ENCODE results near the gene MYH6. TPM values are rescaled to one million over a fixed set of nuclear protein-coding genes. Genes with fewer than 3 reads are reported as not detected.
"Not testable (repeated sequence)": the region's sequence is repeated elsewhere in the genome, so short reads cannot be mapped to it uniquely, and the experiment has no call there.

Gene MYH6
- total and polyA plus RNA-seq, 2 donors (not counting 1 experiment from before 2014, with no cell fraction given), result not detected

GRCh38 chr14:23403139-23403438 lies 5.0 kb downstream of the MYH6 start:
- H3K79me2 ChIP-seq (ENCODE audit: control insufficient read depth, insufficient read depth, low read length), result no peaks in the 10 kb centered on the region
- H3K4me1 ChIP-seq (ENCODE audit: control insufficient read depth, extremely low read depth, insufficient read depth, low read length), result no peaks in the 10 kb centered on the region
- no peak overlapping the region for H2AFZ ChIP-seq (ENCODE audit: low read length)
- H3K9me3 ChIP-seq (ENCODE audit: control insufficient read depth, insufficient read depth, low read depth, low read length), result no peaks in the 10 kb centered on the region
- DNase-seq (ENCODE audit: low read depth in 2 of 2), result no peak
- no peak overlapping the region for H3K27ac ChIP-seq (ENCODE audit: insufficient read depth, low read length)
- no peaks in the 10 kb centered on the region for H3K27me3 ChIP-seq (ENCODE audit: control insufficient read depth, insufficient read depth, low read length)
- no peaks in the 10 kb centered on the region for H3K36me3 ChIP-seq (ENCODE audit: control insufficient read depth, insufficient read depth, low read length)
- no peak overlapping the region for H3K4me2 ChIP-seq (ENCODE audit: extremely low read depth, insufficient read depth, low read length)
- no peak overlapping the region for H3K9ac ChIP-seq (ENCODE audit: insufficient read depth, low read length)
- no peak overlapping the region for H3K4me3 ChIP-seq (replicated peaks in 1 of 4; ENCODE audit: control extremely low read depth in 1 of 4, insufficient read depth in 1 of 4, low read depth in 3 of 4, low read length in 4 of 4)
- no peak for TF ChIP-seq EZH2 (IDR thresholded peaks at IDR 0.05; ENCODE audit: low read length, missing control alignments)
- TF ChIP-seq CTCF (conservative IDR thresholded peaks at IDR 0.05 in 1 of 2, IDR thresholded peaks at IDR 0.05 in 1 of 2; ENCODE audit: low read depth in 1 of 2, low read length in 2 of 2), result no peak
- no peaks in the 10 kb centered on the region for H4K20me1 ChIP-seq (ENCODE audit: control insufficient read depth, extremely low read depth, insufficient read depth, low read length)

GRCh38 chr14:23402296-23403138 lies 5.6 kb downstream of the MYH6 start:
- Histone ChIP-seq H3K4me3 (replicated peaks in 1 of 4; ENCODE audit: control extremely low read depth in 1 of 4, insufficient read depth in 1 of 4, low read depth in 3 of 4, low read length in 4 of 4) (no peak overlapping the region), H3K79me2 (ENCODE audit: control insufficient read depth, insufficient read depth, low read length) (no peaks in the 10 kb centered on the region), H3K4me2 (ENCODE audit: extremely low read depth, insufficient read depth, low read length) (no peak overlapping the region), H4K20me1 (ENCODE audit: control insufficient read depth, extremely low read depth, insufficient read depth, low read length) (no peaks in the 10 kb centered on the region), H3K9ac (ENCODE audit: insufficient read depth, low read length) (no peak overlapping the region), H3K27ac (ENCODE audit: insufficient read depth, low read length) (no peak overlapping the region), H3K9me3 (ENCODE audit: control insufficient read depth, insufficient read depth, low read depth, low read length) (no peaks in the 10 kb centered on the region), H3K4me1 (ENCODE audit: control insufficient read depth, extremely low read depth, insufficient read depth, low read length) (no peaks in the 10 kb centered on the region), H2AFZ (ENCODE audit: low read length) (no peak overlapping the region), H3K27me3 (ENCODE audit: control insufficient read depth, insufficient read depth, low read length) (no peaks in the 10 kb centered on the region), H3K36me3 (ENCODE audit: control insufficient read depth, insufficient read depth, low read length) (no peaks in the 10 kb centered on the region)
- no peak for TF ChIP-seq CTCF (conservative IDR thresholded peaks at IDR 0.05 in 1 of 2, IDR thresholded peaks at IDR 0.05 in 1 of 2; ENCODE audit: low read depth in 1 of 2, low read length in 2 of 2)
- TF ChIP-seq EZH2 (IDR thresholded peaks at IDR 0.05; ENCODE audit: low read length, missing control alignments), result no peak
- no peak for DNase-seq (ENCODE audit: low read depth in 2 of 2)

- Histone ChIP-seq H3K79me2 (ENCODE audit: control insufficient read depth, insufficient read depth, low read length) (no peaks in the 10 kb centered on the region), H3K4me1 (ENCODE audit: control insufficient read depth, extremely low read depth, insufficient read depth, low read length) (no peaks in the 10 kb centered on the region), H3K4me2 (ENCODE audit: extremely low read depth, insufficient read depth, low read length) (no peak overlapping the region), H4K20me1 (ENCODE audit: control insufficient read depth, extremely low read depth, insufficient read depth, low read length) (no peaks in the 10 kb centered on the region), H3K36me3 (ENCODE audit: control insufficient read depth, insufficient read depth, low read length) (no peaks in the 10 kb centered on the region), H3K27ac (ENCODE audit: insufficient read depth, low read length) (no peak overlapping the region), H2AFZ (ENCODE audit: low read length) (no peak overlapping the region), H3K9me3 (ENCODE audit: control insufficient read depth, insufficient read depth, low read depth, low read length) (no peaks in the 10 kb centered on the region), H3K4me3 (replicated peaks in 1 of 4; ENCODE audit: control extremely low read depth in 1 of 4, insufficient read depth in 1 of 4, low read depth in 3 of 4, low read length in 4 of 4) (no peak overlapping the region), H3K27me3 (ENCODE audit: control insufficient read depth, insufficient read depth, low read length) (no peaks in the 10 kb centered on the region), H3K9ac (ENCODE audit: insufficient read depth, low read length) (no peak overlapping the region)
- DNase-seq (ENCODE audit: low read depth in 2 of 2), result no peak
- no peak for TF ChIP-seq EZH2 (IDR thresholded peaks at IDR 0.05; ENCODE audit: low read length, missing control alignments)
- TF ChIP-seq CTCF (conservative IDR thresholded peaks at IDR 0.05 in 1 of 2, IDR thresholded peaks at IDR 0.05 in 1 of 2; ENCODE audit: low read depth in 1 of 2, low read length in 2 of 2), result no peak
These were observed 6.8 kb downstream of the MYH6 start for GRCh38 chr14:23401291-23401690.

- not testable (repeated sequence) for H3K27me3 ChIP-seq (ENCODE audit: control insufficient read depth, insufficient read depth, low read length); H3K4me3 ChIP-seq (replicated peaks in 1 of 4; ENCODE audit: control extremely low read depth in 1 of 4, insufficient read depth in 1 of 4, low read depth in 3 of 4, low read length in 4 of 4); DNase-seq (ENCODE audit: low read depth in 2 of 2); H3K4me1 ChIP-seq (ENCODE audit: control insufficient read depth, extremely low read depth, insufficient read depth, low read length); H2AFZ ChIP-seq (ENCODE audit: low read length); H4K20me1 ChIP-seq (ENCODE audit: control insufficient read depth, extremely low read depth, insufficient read depth, low read length); H3K9ac ChIP-seq (ENCODE audit: insufficient read depth, low read length); H3K27ac ChIP-seq (ENCODE audit: insufficient read depth, low read length); H3K4me2 ChIP-seq (ENCODE audit: extremely low read depth, insufficient read depth, low read length); H3K9me3 ChIP-seq (ENCODE audit: control insufficient read depth, insufficient read depth, low read depth, low read length); H3K79me2 ChIP-seq (ENCODE audit: control insufficient read depth, insufficient read depth, low read length); H3K36me3 ChIP-seq (ENCODE audit: control insufficient read depth, insufficient read depth, low read length)
These were observed 7.5 kb downstream of the MYH6 start for GRCh38 chr14:23400496-23401149.
